ENCODE measurements around the gene IFNL2. TPM values are rescaled to one million over a fixed set of nuclear protein-coding genes. Genes with fewer than 3 reads are reported as not detected.

IFNL2 gene
- total and polyA plus RNA-seq, 8 donors = not detected

GRCh38 chr19:39282021-39282420 is 13.8 kb downstream of the IFNL2 start:
- Histone ChIP-seq H3K9me3 (peaks cover 0 to 22% (median 12%) of the 10 kb centered on the region in 4 donors), H3K27me3 (peaks cover 0 to 5% (median 0%) of the 10 kb centered on the region in 3 donors), H3K36me3 (no peaks in the 10 kb centered on the region), H3K4me1 (no peaks in the 10 kb centered on the region), H3K4me3 (no peak overlapping the region), H3K27ac (no peak overlapping the region)
- TF ChIP-seq POLR2AphosphoS5 (IDR thresholded peaks at IDR 0.05) (no peak), EP300 (IDR thresholded peaks at IDR 0.05) (no peak), POLR2A (IDR thresholded peaks at IDR 0.05) (no peak)
- TF ChIP-seq, protein P1, sequence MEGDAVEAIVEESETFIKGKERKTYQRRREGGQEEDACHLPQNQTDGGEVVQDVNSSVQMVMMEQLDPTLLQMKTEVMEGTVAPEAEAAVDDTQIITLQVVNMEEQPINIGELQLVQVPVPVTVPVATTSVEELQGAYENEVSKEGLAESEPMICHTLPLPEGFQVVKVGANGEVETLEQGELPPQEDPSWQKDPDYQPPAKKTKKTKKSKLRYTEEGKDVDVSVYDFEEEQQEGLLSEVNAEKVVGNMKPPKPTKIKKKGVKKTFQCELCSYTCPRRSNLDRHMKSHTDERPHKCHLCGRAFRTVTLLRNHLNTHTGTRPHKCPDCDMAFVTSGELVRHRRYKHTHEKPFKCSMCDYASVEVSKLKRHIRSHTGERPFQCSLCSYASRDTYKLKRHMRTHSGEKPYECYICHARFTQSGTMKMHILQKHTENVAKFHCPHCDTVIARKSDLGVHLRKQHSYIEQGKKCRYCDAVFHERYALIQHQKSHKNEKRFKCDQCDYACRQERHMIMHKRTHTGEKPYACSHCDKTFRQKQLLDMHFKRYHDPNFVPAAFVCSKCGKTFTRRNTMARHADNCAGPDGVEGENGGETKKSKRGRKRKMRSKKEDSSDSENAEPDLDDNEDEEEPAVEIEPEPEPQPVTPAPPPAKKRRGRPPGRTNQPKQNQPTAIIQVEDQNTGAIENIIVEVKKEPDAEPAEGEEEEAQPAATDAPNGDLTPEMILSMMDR (IDR thresholded peaks at IDR 0.05) = no peak
- intact Hi-C loops (cut with DNase I; ENCODE audit: low total_unique reads) = no loop called here
- 50 to 78% (median 59%) methylated on average over 1 of the region's 1 CpG for WGBS, 5 donors
- DNase-seq = no peak

DNA sequence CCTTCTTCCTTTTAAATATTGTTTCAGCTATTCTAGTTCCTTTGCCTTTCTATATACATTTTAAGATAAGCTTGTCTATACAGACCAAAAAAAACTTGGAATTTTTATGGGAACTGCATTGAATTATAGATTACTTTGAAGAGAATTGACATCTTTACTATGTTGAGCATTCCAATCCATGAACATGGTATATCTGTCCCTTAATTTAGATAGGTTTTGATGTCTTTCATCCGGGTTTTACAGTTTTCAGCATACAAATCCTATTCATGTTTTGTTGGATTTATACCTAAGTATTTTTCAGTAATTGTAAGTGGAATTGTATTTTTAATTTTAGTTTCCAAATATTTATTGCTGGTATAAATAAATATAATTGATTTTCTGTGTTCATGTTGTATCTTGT is 15.8 kb downstream of the IFNL2 start:
- H3K4me3 ChIP-seq = no peak overlapping the region
- no peaks in the 10 kb centered on the region for H3K4me1 ChIP-seq
- WGBS, 5 donors = 84 to 96% (median 93%) methylated on average over 1 of the region's 1 CpG
- intact Hi-C loops (cut with DNase I; ENCODE audit: low total_unique reads) = no loop called here
- no peaks in the 10 kb centered on the region for H3K27me3 ChIP-seq
- TF ChIP-seq POLR2AphosphoS5 (IDR thresholded peaks at IDR 0.05) (no peak), POLR2A (IDR thresholded peaks at IDR 0.05) (no peak), EP300 (IDR thresholded peaks at IDR 0.05) (no peak)
- TF ChIP-seq, protein P1 (IDR thresholded peaks at IDR 0.05) = no peak
- peaks cover 0 to 22% (median 15%) of the 10 kb centered on the region in 4 donors for H3K9me3 ChIP-seq
- H3K36me3 ChIP-seq = no peaks in the 10 kb centered on the region
- no peak for DNase-seq
- no peak overlapping the region for H3K27ac ChIP-seq

- intact Hi-C loops (cut with DNase I; ENCODE audit: low total_unique reads) = no loop called here
- Histone ChIP-seq H3K9me3 (no peaks in the 10 kb centered on the region), H3K4me3 (no peak overlapping the region), H3K27me3 (peaks cover 0 to 28% (median 4%) of the 10 kb centered on the region in 3 donors), H3K27ac (no peak overlapping the region), H3K4me1 (no peaks in the 10 kb centered on the region), H3K36me3 (no peaks in the 10 kb centered on the region)
- TF ChIP-seq, protein P1 (IDR thresholded peaks at IDR 0.05) = no peak
- no peak for TF ChIP-seq EP300 (IDR thresholded peaks at IDR 0.05)
- TF ChIP-seq POLR2A (IDR thresholded peaks at IDR 0.05) = no peak
- no peak for TF ChIP-seq POLR2AphosphoS5 (IDR thresholded peaks at IDR 0.05)
- no peak for DNase-seq
- WGBS, 5 donors = 56 to 71% (median 70%) methylated on average over 4 of the region's 4 CpGs
Observed at GRCh38 chr19:39293394-39293793, 25.2 kb downstream of the IFNL2 start.

DNA sequence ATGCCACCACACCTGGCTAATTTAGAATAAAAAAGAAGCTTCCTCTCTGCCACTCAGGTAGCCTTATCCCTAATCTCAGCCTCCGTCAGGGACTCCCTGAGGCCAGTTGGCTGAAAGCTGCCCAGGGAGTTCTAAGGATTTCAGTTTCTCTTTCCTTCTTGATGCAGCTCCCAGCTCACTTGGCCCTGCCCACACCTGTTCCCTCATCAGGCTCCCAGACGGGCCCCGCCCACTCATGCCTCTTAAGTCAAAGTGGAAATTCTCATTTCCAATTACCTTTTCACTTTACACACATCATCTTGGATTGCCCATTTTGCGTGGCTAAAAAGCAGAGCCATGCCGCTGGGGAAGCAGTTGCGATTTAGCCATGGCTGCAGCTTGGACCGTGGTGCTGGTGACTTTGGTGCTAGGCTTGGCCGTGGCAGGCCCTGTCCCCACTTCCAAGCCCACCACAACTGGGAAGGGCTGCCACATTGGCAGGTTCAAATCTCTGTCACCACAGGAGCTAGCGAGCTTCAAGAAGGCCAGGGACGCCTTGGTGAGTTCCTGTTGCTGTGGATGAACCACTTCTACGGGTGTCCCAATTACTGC is 28.0 kb downstream of the IFNL2 start, which contains the start of gene IFNL1:
TSS of gene IFNL1 (plus strand) at position 353 of the 591 bp plus-strand sequence. CDS start at position 368, 15 bp downstream.
- Histone ChIP-seq H3K9me3 (no peaks in the 10 kb centered on the region), H3K27ac (no peak within 1 kb of the TSS), H3K4me1 (no peaks in the 10 kb centered on the region), H3K27me3 (peaks cover 0 to 20% (median 4%) of the 10 kb centered on the region in 3 donors), H3K4me3 (no peak within 1 kb of the TSS), H3K36me3 (no peaks in the 10 kb centered on the region)
- TF ChIP-seq POLR2AphosphoS5 (IDR thresholded peaks at IDR 0.05) (no peak), POLR2A (IDR thresholded peaks at IDR 0.05) (no peak), EP300 (IDR thresholded peaks at IDR 0.05) (no peak)
- TF ChIP-seq, protein P1 (IDR thresholded peaks at IDR 0.05) = no peak
- intact Hi-C loops (cut with DNase I; ENCODE audit: low total_unique reads) = no loop called here
- DNase-seq = peak; percentile 56 to 60
- 68 to 85% (median 73%) methylated on average over 11 of the region's 11 CpGs for WGBS, 5 donors
